ENCODE results near the gene DENND5A.
A peak's percentile ranks its signal among the peaks of the same experiment; 100 is the strongest.

The DENND5A gene

GRCh38 chr11:9153651-9154050, 111.5 kb downstream of the DENND5A start:
- H3K36me3 ChIP-seq (ENCODE audit: insufficient read depth, low read length) = peaks cover 57% of the 10 kb centered on the region
- peaks cover 35% of the 10 kb centered on the region for H3K4me1 ChIP-seq (ENCODE audit: control insufficient read depth, insufficient read depth, low read length, unreplicated experiment)
- no peak overlapping the region for H3K27ac ChIP-seq (ENCODE audit: low read depth, low read length)
- H3K27me3 ChIP-seq (ENCODE audit: insufficient read depth, low read length) = no peaks in the 10 kb centered on the region
- no peak overlapping the region for H3K4me3 ChIP-seq (ENCODE audit: low read depth, low read length)
- H2AFZ ChIP-seq (ENCODE audit: low read length, unreplicated experiment) = no peak overlapping the region
- peaks cover 9% of the 10 kb centered on the region for H3K79me2 ChIP-seq (ENCODE audit: control insufficient read depth, insufficient read depth, low read length, unreplicated experiment)

DNA sequence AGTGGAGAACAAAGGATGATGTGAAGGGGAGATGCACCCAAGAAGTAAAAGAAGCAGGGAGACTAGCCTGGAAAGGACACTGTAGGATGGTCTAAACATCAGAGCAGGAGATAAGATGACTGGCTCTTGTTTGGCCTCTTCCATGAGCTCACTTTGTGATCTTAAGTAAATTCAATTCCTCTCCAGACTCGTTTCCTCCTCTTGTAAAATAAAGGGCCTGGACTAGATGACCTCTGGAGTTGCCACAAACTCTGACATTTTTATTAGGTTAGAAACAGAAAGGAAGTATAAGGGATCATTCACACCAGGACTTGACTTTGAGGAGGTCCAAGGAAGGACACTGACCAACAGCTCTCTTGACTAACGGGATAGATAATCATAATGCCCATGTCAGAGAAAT, 113.5 kb downstream of the DENND5A start:
- Histone ChIP-seq H3K27ac (ENCODE audit: low read depth, low read length) (peak overlapping the region; percentile 95), H3K27me3 (ENCODE audit: insufficient read depth, low read length) (no peaks in the 10 kb centered on the region), H3K4me3 (ENCODE audit: low read depth, low read length) (peak overlapping the region; percentile 29; the same call in 1 of the 2 replicates), H3K79me2 (ENCODE audit: control insufficient read depth, insufficient read depth, low read length, unreplicated experiment) (peaks cover 13% of the 10 kb centered on the region), H3K36me3 (ENCODE audit: insufficient read depth, low read length) (peaks cover 62% of the 10 kb centered on the region), H2AFZ (ENCODE audit: low read length, unreplicated experiment) (no peak overlapping the region), H3K4me1 (ENCODE audit: control insufficient read depth, insufficient read depth, low read length, unreplicated experiment) (peaks cover 26% of the 10 kb centered on the region)

- H3K27me3 ChIP-seq (ENCODE audit: insufficient read depth, low read length) = no peaks in the 10 kb centered on the region
- H3K79me2 ChIP-seq (ENCODE audit: control insufficient read depth, insufficient read depth, low read length, unreplicated experiment) = peaks cover 14% of the 10 kb centered on the region
- peaks cover 65% of the 10 kb centered on the region for H3K36me3 ChIP-seq (ENCODE audit: insufficient read depth, low read length)
- peak overlapping the region; percentile 29; the same call in 1 of the 2 replicates for H3K4me3 ChIP-seq (ENCODE audit: low read depth, low read length)
- peak overlapping the region; percentile 95 for H3K27ac ChIP-seq (ENCODE audit: low read depth, low read length)
- H3K4me1 ChIP-seq (ENCODE audit: control insufficient read depth, insufficient read depth, low read length, unreplicated experiment) = peaks cover 26% of the 10 kb centered on the region
- no peak overlapping the region for H2AFZ ChIP-seq (ENCODE audit: low read length, unreplicated experiment)
These were observed 114.2 kb downstream of the DENND5A start for GRCh38 chr11:9150926-9151325.

DNA sequence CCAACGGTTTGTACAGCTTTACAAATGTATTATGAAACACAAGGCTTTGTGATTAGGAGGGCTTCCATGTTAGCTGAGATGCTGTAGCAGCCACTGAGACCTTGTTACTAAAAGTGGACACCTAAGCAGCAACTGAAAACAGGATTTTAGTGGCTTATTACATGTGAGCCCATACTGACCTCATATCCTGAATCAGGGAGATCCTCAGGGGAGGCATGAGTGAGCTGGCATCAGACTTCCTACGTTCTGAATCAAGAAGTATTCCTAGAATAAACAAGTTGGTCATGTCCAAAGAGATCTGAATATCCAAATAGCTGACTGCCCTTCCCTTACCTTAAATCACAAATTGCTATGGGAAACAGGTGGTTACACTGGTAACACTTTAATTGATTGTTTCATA, 114.6 kb downstream of the DENND5A start:
- H3K4me3 ChIP-seq (ENCODE audit: low read depth, low read length) = 0 out of 2 replicates have a peak overlapping the region, but pooled peaks have one; percentile 29
- H3K27ac ChIP-seq (ENCODE audit: low read depth, low read length) = peak overlapping the region; percentile 95
- no peaks in the 10 kb centered on the region for H3K27me3 ChIP-seq (ENCODE audit: insufficient read depth, low read length)
- H3K36me3 ChIP-seq (ENCODE audit: insufficient read depth, low read length) = peaks cover 65% of the 10 kb centered on the region
- peaks cover 14% of the 10 kb centered on the region for H3K79me2 ChIP-seq (ENCODE audit: control insufficient read depth, insufficient read depth, low read length, unreplicated experiment)
- H3K4me1 ChIP-seq (ENCODE audit: control insufficient read depth, insufficient read depth, low read length, unreplicated experiment) = peaks cover 26% of the 10 kb centered on the region
- H2AFZ ChIP-seq (ENCODE audit: low read length, unreplicated experiment) = no peak overlapping the region

GRCh38 chr11:9148727-9149126, 116.4 kb downstream of the DENND5A start:
- Histone ChIP-seq H3K79me2 (ENCODE audit: control insufficient read depth, insufficient read depth, low read length, unreplicated experiment) (peaks cover 14% of the 10 kb centered on the region), H3K4me1 (ENCODE audit: control insufficient read depth, insufficient read depth, low read length, unreplicated experiment) (peaks cover 26% of the 10 kb centered on the region), H3K4me3 (ENCODE audit: low read depth, low read length) (no peak overlapping the region), H3K27me3 (ENCODE audit: insufficient read depth, low read length) (no peaks in the 10 kb centered on the region), H2AFZ (ENCODE audit: low read length, unreplicated experiment) (no peak overlapping the region), H3K27ac (ENCODE audit: low read depth, low read length) (no peak overlapping the region), H3K36me3 (ENCODE audit: insufficient read depth, low read length) (peaks cover 79% of the 10 kb centered on the region)

- Histone ChIP-seq H3K79me2 (ENCODE audit: control insufficient read depth, insufficient read depth, low read length, unreplicated experiment) (peaks cover 14% of the 10 kb centered on the region), H3K4me1 (ENCODE audit: control insufficient read depth, insufficient read depth, low read length, unreplicated experiment) (peaks cover 26% of the 10 kb centered on the region), H3K4me3 (ENCODE audit: low read depth, low read length) (no peak overlapping the region), H3K36me3 (ENCODE audit: insufficient read depth, low read length) (peaks cover 79% of the 10 kb centered on the region), H3K27ac (ENCODE audit: low read depth, low read length) (no peak overlapping the region), H3K27me3 (ENCODE audit: insufficient read depth, low read length) (no peaks in the 10 kb centered on the region), H2AFZ (ENCODE audit: low read length, unreplicated experiment) (no peak overlapping the region)
These were observed 117.1 kb downstream of the DENND5A start for GRCh38 chr11:9148035-9148434.

DNA sequence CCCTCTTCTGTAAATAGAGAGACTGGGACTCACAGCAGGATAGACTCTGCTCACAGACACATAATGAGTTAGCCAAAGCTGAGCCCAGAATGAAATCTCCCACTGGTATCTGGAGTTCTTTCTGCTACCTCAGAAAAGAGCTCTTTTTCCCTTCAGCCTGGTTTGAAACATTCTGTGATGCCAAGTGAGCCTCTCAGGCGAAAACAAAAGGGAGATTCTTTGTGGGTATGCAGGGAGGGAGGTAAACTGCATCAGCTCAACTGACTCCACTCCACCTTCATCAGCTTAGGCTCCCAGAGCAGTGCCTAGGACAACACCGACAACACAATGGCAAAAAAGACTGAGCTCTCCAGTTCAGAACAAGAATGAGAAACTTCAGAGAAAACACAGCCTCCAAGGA, 118.7 kb downstream of the DENND5A start:
- Histone ChIP-seq H3K4me3 (ENCODE audit: low read depth, low read length) (no peak overlapping the region), H3K27ac (ENCODE audit: low read depth, low read length) (no peak overlapping the region), H2AFZ (ENCODE audit: low read length, unreplicated experiment) (no peak overlapping the region), H3K36me3 (ENCODE audit: insufficient read depth, low read length) (peaks cover 76% of the 10 kb centered on the region), H3K79me2 (ENCODE audit: control insufficient read depth, insufficient read depth, low read length, unreplicated experiment) (peaks cover 14% of the 10 kb centered on the region), H3K4me1 (ENCODE audit: control insufficient read depth, insufficient read depth, low read length, unreplicated experiment) (peaks cover 18% of the 10 kb centered on the region), H3K27me3 (ENCODE audit: insufficient read depth, low read length) (no peaks in the 10 kb centered on the region)

DNA sequence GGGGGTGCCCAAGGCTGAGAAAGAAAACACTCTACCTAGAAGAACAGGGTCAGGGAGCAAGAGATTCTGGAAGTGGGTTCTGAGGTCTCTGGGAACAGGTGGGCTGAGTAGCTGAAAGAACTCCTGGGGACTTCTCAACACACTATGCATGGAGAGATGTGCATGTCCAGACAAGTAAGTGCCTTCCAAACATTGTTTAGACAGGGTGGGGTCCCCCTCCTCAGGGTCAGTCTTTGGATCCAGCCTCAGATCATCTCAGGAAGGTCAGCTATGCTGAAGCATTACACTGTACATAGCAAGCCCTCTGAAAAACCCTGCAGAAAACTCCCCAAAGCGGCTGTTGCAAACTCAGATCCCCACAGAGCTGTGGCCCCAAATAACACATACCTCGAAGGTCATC, 119.9 kb downstream of the DENND5A start:
- Histone ChIP-seq H3K79me2 (ENCODE audit: control insufficient read depth, insufficient read depth, low read length, unreplicated experiment) (peaks cover 14% of the 10 kb centered on the region), H3K4me3 (ENCODE audit: low read depth, low read length) (no peak overlapping the region), H3K4me1 (ENCODE audit: control insufficient read depth, insufficient read depth, low read length, unreplicated experiment) (peaks cover 10% of the 10 kb centered on the region), H3K27ac (ENCODE audit: low read depth, low read length) (no peak overlapping the region), H3K36me3 (ENCODE audit: insufficient read depth, low read length) (peaks cover 74% of the 10 kb centered on the region), H3K27me3 (ENCODE audit: insufficient read depth, low read length) (no peaks in the 10 kb centered on the region), H2AFZ (ENCODE audit: low read length, unreplicated experiment) (no peak overlapping the region)

- Histone ChIP-seq H3K4me3 (ENCODE audit: low read depth, low read length) (no peak overlapping the region), H3K27me3 (ENCODE audit: insufficient read depth, low read length) (no peaks in the 10 kb centered on the region), H3K36me3 (ENCODE audit: insufficient read depth, low read length) (peaks cover 70% of the 10 kb centered on the region), H2AFZ (ENCODE audit: low read length, unreplicated experiment) (no peak overlapping the region), H3K27ac (ENCODE audit: low read depth, low read length) (no peak overlapping the region), H3K4me1 (ENCODE audit: control insufficient read depth, insufficient read depth, low read length, unreplicated experiment) (peaks cover 10% of the 10 kb centered on the region), H3K79me2 (ENCODE audit: control insufficient read depth, insufficient read depth, low read length, unreplicated experiment) (peaks cover 14% of the 10 kb centered on the region)
These were observed 120.3 kb downstream of the DENND5A start for GRCh38 chr11:9144828-9145227.

- Histone ChIP-seq H3K36me3 (ENCODE audit: insufficient read depth, low read length) (peaks cover 60% of the 10 kb centered on the region), H2AFZ (ENCODE audit: low read length, unreplicated experiment) (no peak overlapping the region), H3K4me1 (ENCODE audit: control insufficient read depth, insufficient read depth, low read length, unreplicated experiment) (peaks cover 18% of the 10 kb centered on the region), H3K4me3 (ENCODE audit: low read depth, low read length) (no peak overlapping the region), H3K79me2 (ENCODE audit: control insufficient read depth, insufficient read depth, low read length, unreplicated experiment) (peaks cover 5% of the 10 kb centered on the region), H3K27ac (ENCODE audit: low read depth, low read length) (no peak overlapping the region), H3K27me3 (ENCODE audit: insufficient read depth, low read length) (no peaks in the 10 kb centered on the region)
These were observed 121.4 kb downstream of the DENND5A start for GRCh38 chr11:9143721-9144120.

- Histone ChIP-seq H3K4me3 (ENCODE audit: low read depth, low read length) (no peak overlapping the region), H3K36me3 (ENCODE audit: insufficient read depth, low read length) (peaks cover 50% of the 10 kb centered on the region), H2AFZ (ENCODE audit: low read length, unreplicated experiment) (no peak overlapping the region), H3K27me3 (ENCODE audit: insufficient read depth, low read length) (no peaks in the 10 kb centered on the region), H3K79me2 (ENCODE audit: control insufficient read depth, insufficient read depth, low read length, unreplicated experiment) (peaks cover 2% of the 10 kb centered on the region), H3K27ac (ENCODE audit: low read depth, low read length) (no peak overlapping the region), H3K4me1 (ENCODE audit: control insufficient read depth, insufficient read depth, low read length, unreplicated experiment) (peaks cover 26% of the 10 kb centered on the region)
These were observed 122.4 kb downstream of the DENND5A start for GRCh38 chr11:9142732-9143131.
